Measurements from ENCODE around the gene ANGPT4. TPM values are rescaled to one million over a fixed set of nuclear protein-coding genes. Genes with fewer than 3 reads are reported as not detected.

The ANGPT4 gene
- total and polyA plus RNA-seq, 9 of the 15 experiments (the other 6 are each of a cell fraction or from before 2014, with no cell fraction given) = not detected

- TF ChIP-seq ZKSCAN1 (IDR thresholded peaks at IDR 0.05; ENCODE audit: low read depth, low read length) (no peak), MBD2 (IDR thresholded peaks at IDR 0.05; ENCODE audit: borderline replicate concordance, low read depth) (peak; percentile 94), GATA2 (CRISPR knock-in tag; IDR thresholded peaks at IDR 0.05) (no peak), POLR2G (IDR thresholded peaks at IDR 0.05; ENCODE audit: low read depth, low read length) (peak; percentile 83), BHLHE40 (IDR thresholded peaks at IDR 0.05; ENCODE audit: low read length) (peak; percentile 87), CCAR2 (IDR thresholded peaks at IDR 0.05; ENCODE audit: low read depth, low read length) (no peak), POLR2A (conservative IDR thresholded peaks at IDR 0.05) (peak; percentile 66), MXI1 (IDR thresholded peaks at IDR 0.05; ENCODE audit: low read depth, low read length) (peak; percentile 77; the same call in 1 of the 2 replicates), SAP30 (IDR thresholded peaks at IDR 0.05; ENCODE audit: borderline replicate concordance, insufficient read depth, low read depth, low read length, poor library complexity, severe bottlenecking) (peak; percentile 67), ETV6 (IDR thresholded peaks at IDR 0.05; ENCODE audit: borderline replicate concordance in 1 of 2, low read depth in 2 of 2, low read length in 1 of 2) (0 out of 4 replicates have a peak, but pooled peaks of 1 of the 2 experiments have one; percentile 25), ETV6 (CRISPR knock-in tag; IDR thresholded peaks at IDR 0.05; ENCODE audit: borderline replicate concordance) (no peak), ZNF707 (CRISPR knock-in tag; conservative IDR thresholded peaks at IDR 0.05) (no peak), XRCC5 (IDR thresholded peaks at IDR 0.05; ENCODE audit: low read depth, low read length) (0 out of 2 replicates have a peak, but pooled peaks have one; percentile 37), GABPB1 (CRISPR knock-in tag; IDR thresholded peaks at IDR 0.05) (peak; percentile 83), RNF2 (IDR thresholded peaks at IDR 0.05) (0 out of 2 replicates have a peak, but pooled peaks have one; percentile 57), NONO (IDR thresholded peaks at IDR 0.05; ENCODE audit: low read depth in 2 of 2, low read length in 1 of 2) (peak in 1 of 2 experiments; percentile 99; a peak in 2 of 4 replicates), ZFP36 (IDR thresholded peaks at IDR 0.05; ENCODE audit: low read depth, low read length, partially characterized antibody) (no peak), PRDM10 (IDR thresholded peaks at IDR 0.05; ENCODE audit: partially characterized antibody) (peak; percentile 99), ZBTB7A (IDR thresholded peaks at IDR 0.05; ENCODE audit: borderline replicate concordance, control insufficient read depth, low read depth, low read length) (peak; percentile 57; the same call in 1 of the 2 replicates), SAFB (IDR thresholded peaks at IDR 0.05; ENCODE audit: borderline replicate concordance, low read depth, low read length) (no peak), NFIC (IDR thresholded peaks at IDR 0.05) (0 out of 2 replicates have a peak, but pooled peaks have one; percentile 60), FOXM1 (IDR thresholded peaks at IDR 0.05; ENCODE audit: low read depth) (peak; percentile 99), FOXM1 (CRISPR knock-in tag; IDR thresholded peaks at IDR 0.05; ENCODE audit: low read depth) (peak; percentile 99)
- TF ChIP-seq, protein P1, sequence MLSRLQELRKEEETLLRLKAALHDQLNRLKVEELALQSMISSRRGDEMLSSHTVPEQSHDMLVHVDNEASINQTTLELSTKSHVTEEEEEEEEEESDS (CRISPR knock-in tag; IDR thresholded peaks at IDR 0.05) = no peak
- TF ChIP-seq, protein P2, sequence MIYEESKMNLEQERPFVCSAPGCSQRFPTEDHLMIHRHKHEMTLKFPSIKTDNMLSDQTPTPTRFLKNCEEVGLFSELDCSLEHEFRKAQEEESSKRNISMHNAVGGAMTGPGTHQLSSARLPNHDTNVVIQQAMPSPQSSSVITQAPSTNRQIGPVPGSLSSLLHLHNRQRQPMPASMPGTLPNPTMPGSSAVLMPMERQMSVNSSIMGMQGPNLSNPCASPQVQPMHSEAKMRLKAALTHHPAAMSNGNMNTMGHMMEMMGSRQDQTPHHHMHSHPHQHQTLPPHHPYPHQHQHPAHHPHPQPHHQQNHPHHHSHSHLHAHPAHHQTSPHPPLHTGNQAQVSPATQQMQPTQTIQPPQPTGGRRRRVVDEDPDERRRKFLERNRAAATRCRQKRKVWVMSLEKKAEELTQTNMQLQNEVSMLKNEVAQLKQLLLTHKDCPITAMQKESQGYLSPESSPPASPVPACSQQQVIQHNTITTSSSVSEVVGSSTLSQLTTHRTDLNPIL (CRISPR knock-in tag; IDR thresholded peaks at IDR 0.05) = no peak
Measured at GRCh38 chr20:833450-834150, 82.5 kb downstream of the ANGPT4 start, which contains the start of gene FAM110A (continued).

Measured in K562 (cell line).